Subcutaneous adipose tissue (tissue), 4 donors: ENCODE data around the gene CDH4. TPM values are rescaled to one million over a fixed set of nuclear protein-coding genes. Genes with fewer than 3 reads are reported as not detected.

Experiments
- total RNA-seq, 4 donors: library from RNA; depleted of rRNA; stranded (reverse); fragments of >200 nt; gene quantifications; one replicate each; pipeline ENCODE4 v1.1.0, GENCODE V29; 2016
- TF ChIP-seq, protein P1 (sequence below): fragments of 450-650 bp; IDR thresholded peaks from one replicate; pipeline ENCODE4 v1.5.1; 2016; ENCODE audit warnings: low read depth, mild to moderate bottlenecking, control low read depth, antibody characterized with exemption, moderate library complexity

The CDH4 gene
- total RNA-seq, 4 donors from 2014 or later, result not detected

DNA sequence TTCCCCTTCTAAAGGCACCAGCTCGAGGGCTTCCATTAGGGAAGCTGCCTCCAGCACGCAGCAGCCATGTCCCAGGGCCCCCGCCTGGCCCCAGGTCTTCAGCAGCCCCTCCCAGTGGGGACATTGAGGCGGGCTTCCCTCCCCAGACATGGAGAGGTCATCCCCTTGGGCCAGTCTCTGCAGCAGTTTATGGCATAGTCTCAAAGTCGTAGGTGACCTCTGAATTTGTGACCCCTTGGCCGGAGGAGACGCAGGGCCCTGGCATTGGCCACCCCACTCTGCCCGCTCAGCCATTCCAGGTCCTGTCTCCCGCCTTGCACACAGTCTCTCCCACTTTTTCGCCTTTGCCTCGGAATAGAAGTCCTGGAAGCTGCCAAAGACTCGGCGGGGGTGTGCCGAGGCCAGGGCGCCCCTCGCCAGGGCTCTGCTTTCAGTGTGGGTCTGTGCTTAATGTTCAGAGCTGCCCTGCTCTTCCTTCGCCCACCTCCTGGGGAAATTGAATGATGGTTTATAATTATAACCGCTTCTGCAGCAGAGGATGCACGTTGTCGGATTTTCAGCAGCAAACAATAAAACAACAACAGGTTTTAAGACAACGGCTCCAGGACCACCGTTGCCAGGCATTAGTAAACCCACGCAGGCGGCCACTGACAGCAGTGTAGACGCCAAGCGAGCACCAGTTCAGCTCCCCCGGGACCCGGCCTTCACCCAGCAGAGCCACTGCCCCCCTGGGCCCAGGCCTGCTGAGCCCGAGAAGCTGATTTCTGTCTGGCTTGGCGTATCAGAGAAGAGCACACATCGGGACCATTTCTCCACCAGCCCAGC lies 626.6 kb downstream of the CDH4 start:
- TF ChIP-seq, protein P1, sequence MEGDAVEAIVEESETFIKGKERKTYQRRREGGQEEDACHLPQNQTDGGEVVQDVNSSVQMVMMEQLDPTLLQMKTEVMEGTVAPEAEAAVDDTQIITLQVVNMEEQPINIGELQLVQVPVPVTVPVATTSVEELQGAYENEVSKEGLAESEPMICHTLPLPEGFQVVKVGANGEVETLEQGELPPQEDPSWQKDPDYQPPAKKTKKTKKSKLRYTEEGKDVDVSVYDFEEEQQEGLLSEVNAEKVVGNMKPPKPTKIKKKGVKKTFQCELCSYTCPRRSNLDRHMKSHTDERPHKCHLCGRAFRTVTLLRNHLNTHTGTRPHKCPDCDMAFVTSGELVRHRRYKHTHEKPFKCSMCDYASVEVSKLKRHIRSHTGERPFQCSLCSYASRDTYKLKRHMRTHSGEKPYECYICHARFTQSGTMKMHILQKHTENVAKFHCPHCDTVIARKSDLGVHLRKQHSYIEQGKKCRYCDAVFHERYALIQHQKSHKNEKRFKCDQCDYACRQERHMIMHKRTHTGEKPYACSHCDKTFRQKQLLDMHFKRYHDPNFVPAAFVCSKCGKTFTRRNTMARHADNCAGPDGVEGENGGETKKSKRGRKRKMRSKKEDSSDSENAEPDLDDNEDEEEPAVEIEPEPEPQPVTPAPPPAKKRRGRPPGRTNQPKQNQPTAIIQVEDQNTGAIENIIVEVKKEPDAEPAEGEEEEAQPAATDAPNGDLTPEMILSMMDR, result no peak

DNA sequence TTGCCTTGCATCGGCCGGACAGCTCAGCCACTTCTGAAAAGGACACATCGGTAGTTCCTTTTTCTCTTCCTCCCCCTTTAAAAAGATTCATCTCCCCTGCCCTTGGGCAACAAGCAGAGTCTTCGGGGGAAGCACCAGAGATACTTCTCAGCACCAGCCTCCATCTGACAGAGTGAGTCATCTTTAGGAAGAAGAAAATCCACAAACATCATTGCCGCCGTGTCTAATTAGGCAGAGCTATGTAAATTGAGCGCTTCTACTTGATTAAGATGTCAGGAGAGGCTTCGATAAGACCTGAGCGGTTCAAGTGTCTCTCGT lies 627.2 kb downstream of the CDH4 start:
- TF ChIP-seq, protein P1, result no peak

DNA sequence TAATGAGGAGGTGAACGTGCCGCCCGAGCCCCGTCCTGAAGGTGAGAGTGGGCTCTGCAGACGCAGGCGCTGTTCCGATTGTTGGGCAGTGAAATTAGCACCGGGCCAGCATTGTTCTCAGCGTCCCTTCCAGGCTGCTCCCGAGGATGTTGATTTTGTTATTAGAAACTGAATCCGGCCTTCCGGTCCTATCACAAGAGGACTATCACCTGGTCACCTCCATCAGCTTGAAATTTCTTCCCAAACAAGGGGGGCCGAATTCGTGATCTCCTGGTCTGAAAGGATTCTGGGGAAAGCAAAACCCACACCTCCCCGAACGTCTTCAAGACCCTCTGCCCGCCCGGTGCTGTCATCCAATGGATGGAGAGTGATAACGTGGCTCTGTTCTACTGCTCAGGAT lies 627.6 kb downstream of the CDH4 start:
- TF ChIP-seq, protein P1, result no peak

DNA sequence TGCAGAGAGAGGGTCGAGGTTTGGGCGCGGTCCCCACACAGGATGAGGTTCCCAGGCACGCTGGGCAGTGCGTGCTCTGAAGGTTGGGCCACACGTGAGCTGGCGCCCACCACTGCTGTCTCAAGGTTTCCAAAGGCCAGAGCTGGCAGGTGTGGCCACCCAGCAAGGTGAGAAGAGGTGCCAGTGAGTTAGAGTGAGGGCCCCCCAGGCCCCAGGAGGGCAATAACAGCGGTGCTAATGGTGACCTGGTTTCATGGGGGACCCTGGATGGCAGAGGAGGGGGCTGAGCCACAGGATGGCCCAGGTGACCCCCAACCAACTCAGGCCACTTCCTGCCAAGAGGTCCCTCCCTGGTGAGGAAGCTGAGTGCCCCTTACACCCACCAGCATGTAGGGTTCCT lies 628.6 kb downstream of the CDH4 start:
- TF ChIP-seq, protein P1, result no peak

DNA sequence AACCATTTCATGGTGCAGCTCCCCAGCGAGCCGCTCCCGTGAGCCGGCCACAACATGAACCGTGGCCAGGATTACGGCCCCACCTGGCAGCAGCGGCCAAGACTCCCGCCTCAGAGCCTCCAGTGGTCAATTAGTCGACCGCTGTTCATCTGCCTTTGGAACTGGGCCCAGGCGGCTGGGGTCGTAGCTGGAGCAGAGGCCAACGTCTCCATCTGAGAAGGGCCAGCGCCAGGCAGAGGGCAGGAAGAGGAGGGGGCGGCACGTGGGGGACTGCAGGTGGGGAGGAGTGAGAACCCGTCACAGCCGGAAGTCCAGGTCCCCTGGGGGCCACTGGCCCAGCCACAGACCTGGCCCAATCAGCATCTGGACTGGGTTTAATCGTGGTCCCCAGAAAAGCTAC lies 629.4 kb downstream of the CDH4 start:
- TF ChIP-seq, protein P1, result no peak

DNA sequence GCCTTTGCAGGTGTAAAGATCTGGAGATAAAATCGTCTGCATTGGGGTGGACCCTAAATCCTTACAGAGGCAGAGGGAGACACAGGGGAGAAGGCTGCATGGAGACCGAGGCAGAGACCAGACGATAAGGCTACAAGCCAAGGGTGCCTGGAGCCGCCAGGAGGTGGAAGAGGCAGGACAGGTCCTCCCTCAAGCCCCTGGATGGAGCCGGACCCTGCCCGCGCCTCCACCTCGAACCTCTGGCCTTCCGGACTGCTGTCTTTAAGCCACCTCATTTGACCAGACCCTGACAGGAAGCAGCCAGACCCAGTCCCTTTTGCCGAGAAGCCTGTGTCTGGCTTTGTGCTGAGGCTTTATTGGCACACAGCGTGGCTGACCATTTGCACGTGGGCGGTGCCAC lies 629.8 kb downstream of the CDH4 start:
- TF ChIP-seq, protein P1, result no peak

DNA sequence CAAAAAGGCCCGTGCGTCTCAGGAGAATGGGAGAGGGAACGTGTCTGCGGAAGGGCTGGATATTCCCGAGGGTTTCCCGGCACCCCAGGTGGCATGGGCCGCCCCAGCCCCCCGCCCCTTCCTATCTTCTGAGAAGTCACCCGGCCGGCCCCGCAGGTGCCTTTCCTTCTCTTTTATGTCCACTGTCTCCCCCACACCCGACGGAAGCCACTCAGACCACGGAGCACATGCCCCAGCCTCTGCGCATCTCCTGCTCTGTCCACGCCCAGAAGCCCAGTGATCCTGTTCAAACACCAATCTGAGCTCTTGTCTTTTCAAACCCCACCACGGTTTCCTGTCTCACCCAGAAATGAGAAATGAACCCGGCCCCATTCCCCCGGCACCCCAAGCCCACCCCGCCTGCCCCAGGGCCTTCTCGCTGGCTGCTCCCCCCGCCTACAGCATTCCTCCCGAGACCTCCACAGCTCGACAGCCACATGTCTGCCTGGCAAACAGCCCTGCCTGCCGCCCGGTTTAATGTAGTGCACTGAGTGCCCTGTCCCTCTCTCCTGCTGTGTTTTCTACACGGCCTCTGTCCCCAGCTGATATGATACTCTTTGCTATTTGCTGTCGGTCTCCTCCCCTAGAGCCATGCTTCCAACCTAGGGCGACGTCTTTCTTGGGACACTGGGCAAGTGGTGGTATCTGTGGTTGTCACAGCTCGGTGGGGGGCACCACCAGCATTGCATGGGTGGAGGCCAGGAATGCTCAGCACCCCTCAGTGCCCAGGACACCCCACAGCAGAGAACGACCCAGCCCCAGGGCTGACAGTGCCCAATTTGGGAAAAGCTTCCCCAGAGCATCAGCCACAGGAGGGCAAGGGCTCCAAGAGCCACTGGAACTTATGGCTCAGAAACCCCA lies 630.9 kb downstream of the CDH4 start:
- TF ChIP-seq, protein P1, result no peak
